ENCODE data around the gene ZMYM2. TPM values are rescaled to one million over a fixed set of nuclear protein-coding genes. Genes with fewer than 3 reads are reported as not detected.

Gene ZMYM2
- total and polyA plus RNA-seq, 2 of the 13 experiments (the other 11 are each of a cell fraction or from before 2014, with no cell fraction given), result 22.4 to 40.8 TPM

- no peak for TF ChIP-seq TEF (CRISPR knock-in tag; IDR thresholded peaks at IDR 0.05)
These were observed 173.6 kb downstream of the ZMYM2 start (continued) for GRCh38 chr13:20132052-20132634.

GRCh38 chr13:20134732-20135131 is 176.2 kb downstream of the ZMYM2 start:
- peaks cover 11% of the 10 kb centered on the region for H3K4me1 ChIP-seq (ENCODE audit: insufficient read depth, low read length)
- intact Hi-C loops (cut with micrococcal nuclease; ENCODE audit: unreplicated experiment) (no loop called here), in situ Hi-C loops (cut with HindIII; ENCODE audit: extremely low pct_ligation_motif_present, low pct_unique_long_range_greater_than_20kb) (no loop called here)
- no TSS peak for BruUV-seq (replicated peaks)
- TF ChIP-seq DMTF1 (CRISPR knock-in tag; IDR thresholded peaks at IDR 0.05) (no peak), ARNT2 (CRISPR knock-in tag; IDR thresholded peaks at IDR 0.05; ENCODE audit: low read depth) (no peak), ZNF720 (CRISPR knock-in tag; IDR thresholded peaks at IDR 0.05) (no peak), PBX2 (CRISPR knock-in tag; IDR thresholded peaks at IDR 0.05) (no peak), ZNF296 (CRISPR knock-in tag; conservative IDR thresholded peaks at IDR 0.05) (no peak), ZNF235 (CRISPR knock-in tag; IDR thresholded peaks at IDR 0.05; ENCODE audit: borderline replicate concordance) (no peak), PREB (CRISPR knock-in tag; IDR thresholded peaks at IDR 0.05) (no peak), ZGPAT (CRISPR knock-in tag; IDR thresholded peaks at IDR 0.05) (no peak), JUND (CRISPR knock-in tag; IDR thresholded peaks at IDR 0.05) (no peak), MAF1 (CRISPR knock-in tag; IDR thresholded peaks at IDR 0.05; ENCODE audit: borderline replicate concordance) (no peak), NFKBIZ (CRISPR knock-in tag; IDR thresholded peaks at IDR 0.05) (no peak), ZNF891 (CRISPR knock-in tag; IDR thresholded peaks at IDR 0.05) (no peak), ZNF589 (CRISPR knock-in tag; conservative IDR thresholded peaks at IDR 0.05) (no peak), ZNF703 (CRISPR knock-in tag; IDR thresholded peaks at IDR 0.05; ENCODE audit: borderline replicate concordance) (no peak), CC2D1A (CRISPR knock-in tag; IDR thresholded peaks at IDR 0.05) (no peak), KLF12 (CRISPR knock-in tag; IDR thresholded peaks at IDR 0.05; ENCODE audit: borderline replicate concordance) (no peak)
- no peaks in the 10 kb centered on the region for H3K9me3 ChIP-seq (ENCODE audit: low read length)
- no peak overlapping the region for H3K4me2 ChIP-seq (ENCODE audit: low read depth, low read length)
- DNase-seq (ENCODE audit: low spot score) (no peak), FAIRE-seq (no peak), ATAC-seq (no peak)
- WGBS (ENCODE audit: low lambda C conversion rate), result 38% methylated on average over 8 of the region's 8 CpGs
- H3K9ac ChIP-seq (ENCODE audit: insufficient read depth, low read depth, low read length), result no peak overlapping the region
- no peak overlapping the region for H2AFZ ChIP-seq (ENCODE audit: low read length)
- no peaks in the 10 kb centered on the region for H4K20me1 ChIP-seq (ENCODE audit: insufficient read depth, low read length)
- H3K27ac ChIP-seq (ENCODE audit: extremely low read length, insufficient read depth, low read length), result no peak overlapping the region
- H3K36me3 ChIP-seq (replicated peaks in 1 of 2; ENCODE audit: control insufficient read depth in 1 of 2, insufficient read depth in 2 of 2, low read length in 2 of 2), result no peaks in the 10 kb centered on the region
- H3K4me3 ChIP-seq (replicated peaks in 1 of 3; ENCODE audit: insufficient read depth in 1 of 3, low read depth in 2 of 3, low read length in 3 of 3), result no peak overlapping the region
- no peaks in the 10 kb centered on the region for H3K79me2 ChIP-seq (ENCODE audit: insufficient read depth, low read length)
- peaks cover 0 to 6% of the 10 kb centered on the region in 2 experiments; a peak in 4 of 5 replicates for H3K27me3 ChIP-seq (ENCODE audit: control insufficient read depth in 1 of 2, insufficient read depth in 2 of 2, low read length in 2 of 2)
- CTCF ChIA-PET (ENCODE audit: low intra/inter-chr PET ratio, low total read pairs), result no interaction called here
- POLR2A ChIA-PET, result no interaction called here
